IPS DF 6.9 (cell line): ENCODE results near the gene SMG6.

Experiments
- DNase-seq: peaks from one replicate; pipeline ENCODE4 v3.0.0-alpha.2; 2013; ENCODE audit warnings: low read depth, low spot score
- H3K27ac ChIP-seq: one replicate; pipeline ENCODE4 v1.5.1; 2013; ENCODE audit warnings: low read length, control low read depth
- H3K27me3 ChIP-seq: 2 replicates; pipeline ENCODE4 v1.6.1; 2013; ENCODE audit warnings: mild to moderate bottlenecking, low read length; ENCODE audit not compliant: control insufficient read depth, insufficient read depth
- H3K36me3 ChIP-seq: 2 replicates; pipeline ENCODE4 v1.6.1; 2013; ENCODE audit warnings: low read length; ENCODE audit not compliant: control insufficient read depth, insufficient read depth
- H3K4me1 ChIP-seq: 2 replicates; pipeline ENCODE4 v1.6.1; 2013; ENCODE audit warnings: low read length; ENCODE audit not compliant: control insufficient read depth, insufficient read depth
- H3K4me3 ChIP-seq: 2 replicates; pipeline ENCODE4 v1.5.1; 2013; ENCODE audit warnings: mild to moderate bottlenecking, low read length
- H3K9me3 ChIP-seq: 2 replicates; pipeline ENCODE4 v1.6.1; 2013; ENCODE audit warnings: low read length, inconsistent platforms; ENCODE audit not compliant: control insufficient read depth, insufficient read depth
- WGBS: extraction: QIAGEN DNeasy Blood & Tissue Kit; methylation state at CpG from one replicate; pipeline ENCODE4 v1.1.7; 2013; ENCODE audit warnings: mixed read lengths, missing lambda C conversion rate; ENCODE audit not compliant: insufficient read length, insufficient coverage; 5-methylcytosine and 5-hydroxymethylcytosine counted together

Gene SMG6

DNA sequence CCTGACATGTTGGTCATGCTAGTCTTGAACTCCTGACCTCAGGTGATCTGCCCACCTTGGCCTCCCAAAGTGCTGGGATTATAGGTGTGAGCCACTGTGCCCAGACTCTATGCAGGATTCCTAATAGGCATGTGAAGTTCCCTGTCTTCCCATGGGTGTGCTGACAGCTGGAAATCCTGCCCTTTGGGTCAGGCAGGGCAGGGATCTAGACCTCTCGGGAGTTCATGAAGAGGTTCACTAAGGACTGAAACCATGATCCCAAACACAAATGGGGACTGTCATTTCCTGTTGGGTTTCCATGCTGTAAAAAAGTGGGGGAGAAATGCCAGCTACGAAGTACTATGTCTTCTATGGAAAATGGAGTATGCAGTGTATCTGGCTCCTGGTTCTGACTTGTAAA is 196.5 kb downstream of the SMG6 start:
- no peaks in the 10 kb centered on the region for H3K4me1 ChIP-seq
- no peaks in the 10 kb centered on the region for H3K9me3 ChIP-seq
- H3K36me3 ChIP-seq, result no peaks in the 10 kb centered on the region
- DNase-seq, result no peak
- no peak overlapping the region for H3K4me3 ChIP-seq
- no CpG with 5 or more reads among the region's 2 CpGs for WGBS
- H3K27me3 ChIP-seq, result no peaks in the 10 kb centered on the region
- no peak overlapping the region for H3K27ac ChIP-seq

GRCh38 chr17:2106308-2106955 is 197.2 kb downstream of the SMG6 start:
- WGBS, result no CpG with 5 or more reads among the region's 11 CpGs
- no peak overlapping the region for H3K27ac ChIP-seq
- H3K36me3 ChIP-seq, result no peaks in the 10 kb centered on the region

GRCh38 chr17:2105663-2106062 is 197.9 kb downstream of the SMG6 start:
- Histone ChIP-seq H3K36me3 (no peaks in the 10 kb centered on the region), H3K27me3 (no peaks in the 10 kb centered on the region), H3K27ac (no peak overlapping the region), H3K4me3 (no peak overlapping the region), H3K4me1 (no peaks in the 10 kb centered on the region), H3K9me3 (no peaks in the 10 kb centered on the region)
- no CpG with 5 or more reads among the region's 1 CpG for WGBS
- no peak for DNase-seq

More at GRCh38 chr17:2106308-2106955, 197.2 kb downstream of the SMG6 start:
- H3K27me3 ChIP-seq, result no peaks in the 10 kb centered on the region
- DNase-seq, result no peak
- no peaks in the 10 kb centered on the region for H3K9me3 ChIP-seq
- no peak overlapping the region for H3K4me3 ChIP-seq
- H3K4me1 ChIP-seq, result no peaks in the 10 kb centered on the region

GRCh38 chr17:2102931-2103809 is 200.4 kb downstream of the SMG6 start:
- Histone ChIP-seq H3K27me3 (no peaks in the 10 kb centered on the region), H3K36me3 (no peaks in the 10 kb centered on the region), H3K4me1 (no peaks in the 10 kb centered on the region), H3K27ac (no peak overlapping the region), H3K4me3 (no peak overlapping the region), H3K9me3 (no peaks in the 10 kb centered on the region)
- DNase-seq, result no peak
- WGBS, result no CpG with 5 or more reads among the region's 9 CpGs

GRCh38 chr17:2101448-2102257 is 201.9 kb downstream of the SMG6 start:
- DNase-seq, result no peak
- no peaks in the 10 kb centered on the region for H3K9me3 ChIP-seq

GRCh38 chr17:2095536-2095910 is 208.1 kb downstream of the SMG6 start:
- Histone ChIP-seq H3K27me3 (no peaks in the 10 kb centered on the region), H3K36me3 (no peaks in the 10 kb centered on the region), H3K9me3 (no peaks in the 10 kb centered on the region), H3K27ac (no peak overlapping the region), H3K4me3 (no peak overlapping the region), H3K4me1 (no peaks in the 10 kb centered on the region)
- DNase-seq, result no peak
- no CpG with 5 or more reads among the region's 10 CpGs for WGBS

More at GRCh38 chr17:2101448-2102257, 201.9 kb downstream of the SMG6 start:
- Histone ChIP-seq H3K4me1 (no peaks in the 10 kb centered on the region), H3K27ac (no peak overlapping the region), H3K27me3 (no peaks in the 10 kb centered on the region), H3K4me3 (no peak overlapping the region), H3K36me3 (no peaks in the 10 kb centered on the region)
- WGBS, result no CpG with 5 or more reads among the region's 15 CpGs

DNA sequence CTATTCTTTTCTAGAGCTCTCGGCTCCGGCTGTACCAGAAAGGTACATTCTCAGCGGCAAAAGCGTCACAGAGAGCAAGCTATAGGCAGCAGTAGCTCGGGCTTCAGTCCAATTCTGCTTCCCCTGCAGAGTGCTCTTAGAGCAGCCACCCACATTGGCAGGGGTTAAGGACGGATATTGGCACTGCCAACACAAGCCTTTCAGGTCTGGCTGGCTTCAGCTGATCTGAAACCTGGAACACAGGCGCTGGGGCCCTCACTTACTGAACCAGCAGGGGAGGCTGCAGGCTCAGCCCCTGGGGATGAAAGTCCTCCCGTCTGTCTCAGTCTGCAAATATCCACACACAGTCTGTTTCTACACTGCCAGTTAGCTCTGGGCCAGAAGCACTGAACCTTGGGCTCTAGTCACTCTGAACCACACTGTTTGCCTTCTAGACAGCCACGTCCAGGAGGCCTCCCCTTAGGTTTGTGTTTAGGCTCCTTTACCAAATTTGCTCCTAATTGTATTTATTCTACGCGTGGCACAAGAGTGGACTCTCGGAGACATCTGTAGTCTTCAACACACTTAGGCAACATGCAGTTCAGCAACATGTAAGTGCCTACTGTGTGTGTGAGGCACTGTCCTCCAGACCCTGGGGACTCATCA is 208.6 kb downstream of the SMG6 start:
- Histone ChIP-seq H3K27me3 (no peaks in the 10 kb centered on the region), H3K36me3 (no peaks in the 10 kb centered on the region), H3K4me1 (0 out of 2 replicates have a peak, but pooled peaks cover 2% of the 10 kb centered on the region), H3K9me3 (no peaks in the 10 kb centered on the region), H3K27ac (no peak overlapping the region), H3K4me3 (no peak overlapping the region)
- DNase-seq, result no peak
- WGBS, result no CpG with 5 or more reads among the region's 12 CpGs

GRCh38 chr17:2093349-2093748 is 210.2 kb downstream of the SMG6 start:
- 0 out of 2 replicates have a peak, but pooled peaks cover 2% of the 10 kb centered on the region for H3K4me1 ChIP-seq
- DNase-seq, result no peak
- no peak overlapping the region for H3K27ac ChIP-seq
- H3K36me3 ChIP-seq, result no peaks in the 10 kb centered on the region
- H3K27me3 ChIP-seq, result no peaks in the 10 kb centered on the region
- no CpG with 5 or more reads among the region's 5 CpGs for WGBS
- no peak overlapping the region for H3K4me3 ChIP-seq
- no peaks in the 10 kb centered on the region for H3K9me3 ChIP-seq

DNA sequence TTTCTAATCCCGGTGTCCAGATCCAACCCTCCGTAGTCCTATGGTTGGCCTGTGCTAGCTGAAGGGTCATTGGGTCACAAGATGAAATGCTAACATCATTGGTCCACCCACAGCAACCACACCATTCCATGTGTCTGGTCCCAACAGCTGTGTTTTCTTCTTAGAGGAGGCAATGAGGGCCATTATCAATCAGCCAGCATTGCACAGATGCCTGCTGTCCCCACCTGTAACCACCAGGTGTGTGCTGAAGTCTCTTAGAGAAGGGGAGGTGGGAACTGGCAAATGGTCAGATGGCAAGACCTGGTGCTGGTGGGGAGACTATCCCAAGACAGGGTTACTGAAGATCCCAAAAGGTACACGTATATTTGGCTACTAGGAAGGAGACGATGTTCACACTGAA is 211.3 kb downstream of the SMG6 start:
- Histone ChIP-seq H3K27me3 (no peaks in the 10 kb centered on the region), H3K27ac (no peak overlapping the region), H3K36me3 (no peaks in the 10 kb centered on the region), H3K4me3 (no peak overlapping the region), H3K9me3 (no peaks in the 10 kb centered on the region), H3K4me1 (0 out of 2 replicates have a peak, but pooled peaks cover 2% of the 10 kb centered on the region)
- DNase-seq, result no peak
- WGBS, result no CpG with 5 or more reads among the region's 4 CpGs
